WTC11 (cell line): ENCODE measurements around the gene RBCK1. TPM values are rescaled to one million over a fixed set of nuclear protein-coding genes. Genes with fewer than 3 reads are reported as not detected.
"Not testable (repeated sequence)": the region's sequence is repeated elsewhere in the genome, so short reads cannot be mapped to it uniquely, and the experiment has no call there.

ENCODE experiments used
- ATAC-seq: fragments of 200-7000 bp; cut with Tn5 transposase; 2 replicates; pipeline ENCODE4 v1.10.0; 2021; ENCODE audit warnings: mild to moderate bottlenecking, moderate library complexity
- CTCF ChIA-PET: fragments of 300-600 bp; sonication (Branson Sonifier 250); formaldehyde crosslinking; loops from one replicate; lab custom pipeline; 2021; ENCODE audit warnings: antibody characterized with exemption; lab: Charles Lee
- POLR2A ChIA-PET: fragments of 350-600 bp; sonication (Branson Sonifier 250); formaldehyde crosslinking; loops from one replicate; lab custom pipeline; 2021; ENCODE audit warnings: antibody characterized with exemption; lab: Charles Lee
- DNase-seq: peaks from one replicate; pipeline ENCODE4 v3.0.0; 2021; ENCODE audit warnings: low spot score
- H3K27ac Mint-ChIP-seq: 2 replicates; pipeline ENCODE4 v1.8.0; 2021; ENCODE audit warnings: mixed read lengths
- H3K27me3 Mint-ChIP-seq: 2 replicates; pipeline ENCODE4 v1.8.0; 2021; ENCODE audit warnings: low read depth, mild to moderate bottlenecking, moderate library complexity, mixed read lengths
- H3K36me3 Mint-ChIP-seq: 2 replicates; pipeline ENCODE4 v1.8.0; 2021; ENCODE audit warnings: mixed read lengths
- H3K4me1 Mint-ChIP-seq: 2 replicates; pipeline ENCODE4 v1.8.0; 2022; ENCODE audit warnings: mixed read lengths
- H3K4me3 Mint-ChIP-seq: 2 replicates; pipeline ENCODE4 v1.8.0; 2021; ENCODE audit warnings: mild to moderate bottlenecking, moderate library complexity, mixed read lengths
- H3K9me3 Mint-ChIP-seq: 2 replicates; pipeline ENCODE4 v1.8.0; 2021; ENCODE audit warnings: mixed read lengths
- ELF4 ChIP-seq: sonication (generic); formaldehyde crosslinking; IDR thresholded peaks from 2 replicates; pipeline ENCODE4 v1.8.1; 2022; ENCODE audit warnings: low read depth, mild to moderate bottlenecking, moderate library complexity, missing genetic modification reagents
- EMX1 ChIP-seq: fragments of 250-450 bp; sonication (Bioruptor Pico); IDR thresholded peaks from 2 replicates; pipeline ENCODE4 v1.8.0; 2021; ENCODE audit warnings: mild to moderate bottlenecking
- ESRRA ChIP-seq: sonication (generic); formaldehyde crosslinking; IDR thresholded peaks from 2 replicates; pipeline ENCODE4 v1.8.1; 2022; ENCODE audit warnings: mild to moderate bottlenecking, missing genetic modification reagents, borderline replicate concordance
- ETV6 ChIP-seq: sonication (generic); formaldehyde crosslinking; IDR thresholded peaks from 2 replicates; pipeline ENCODE4 v1.8.1; 2022; ENCODE audit warnings: mild to moderate bottlenecking, missing genetic modification reagents
- GTF2I ChIP-seq: fragments of 250-450 bp; sonication (Bioruptor Pico); conservative IDR thresholded peaks from 2 replicates; pipeline ENCODE4 v1.4.0; 2021; ENCODE audit warnings: mild to moderate bottlenecking
- JUN ChIP-seq: sonication (generic); formaldehyde crosslinking; IDR thresholded peaks from 2 replicates; pipeline ENCODE4 v1.8.0; 2023; ENCODE audit warnings: mild to moderate bottlenecking, missing genetic modification reagents
- MXD4 ChIP-seq: fragments of 250-450 bp; sonication (Bioruptor Pico); IDR thresholded peaks from 2 replicates; pipeline ENCODE4 v1.8.0; 2021; ENCODE audit warnings: mild to moderate bottlenecking, moderate library complexity, borderline replicate concordance
- MYBL2 ChIP-seq: sonication (generic); formaldehyde crosslinking; IDR thresholded peaks from 2 replicates; pipeline ENCODE4 v1.8.1; 2023; ENCODE audit warnings: mild to moderate bottlenecking, moderate library complexity, missing genetic modification reagents
- RELA ChIP-seq: sonication (generic); formaldehyde crosslinking; IDR thresholded peaks from 2 replicates; pipeline ENCODE4 v1.8.1; 2022; ENCODE audit warnings: missing genetic modification reagents, mild to moderate bottlenecking, borderline replicate concordance
- SOX15 ChIP-seq: fragments of 250-450 bp; sonication (Bioruptor Pico); IDR thresholded peaks from 2 replicates; pipeline ENCODE4 v1.9.0; 2021; ENCODE audit warnings: mild to moderate bottlenecking
- TEAD4 ChIP-seq: sonication (generic); formaldehyde crosslinking; IDR thresholded peaks from 2 replicates; pipeline ENCODE4 v1.8.0; 2022; ENCODE audit warnings: mild to moderate bottlenecking, missing genetic modification reagents
- total RNA-seq: library from RNA; stranded (reverse); gene quantifications from 3 replicates; pipeline ENCODE4 v1.2.3, GENCODE V29; 2021
- TF ChIP-seq, protein P1 (sequence below): fragments of 250-450 bp; sonication (Bioruptor Pico); conservative IDR thresholded peaks from 2 replicates; pipeline ENCODE4 v1.9.0; 2021; ENCODE audit warnings: mild to moderate bottlenecking
- TF ChIP-seq, protein P2 (sequence below): sonication (generic); formaldehyde crosslinking; IDR thresholded peaks from 2 replicates; pipeline ENCODE4 v1.8.1; 2022; ENCODE audit warnings: mild to moderate bottlenecking, moderate library complexity, missing genetic modification reagents
- TF ChIP-seq, protein P3 (sequence below): sonication (generic); formaldehyde crosslinking; IDR thresholded peaks from 2 replicates; pipeline ENCODE4 v1.8.1; 2022; ENCODE audit warnings: mild to moderate bottlenecking, missing genetic modification reagents, moderate library complexity, borderline replicate concordance
- TF ChIP-seq, protein P4 (sequence below): sonication (generic); formaldehyde crosslinking; IDR thresholded peaks from 2 replicates; pipeline ENCODE4 v1.8.0; 2022; ENCODE audit warnings: mild to moderate bottlenecking, missing genetic modification reagents

The RBCK1 gene
- total RNA-seq, 1 experiment from 2014 or later = 75.2 TPM

- TF ChIP-seq JUN (CRISPR knock-in tag) (no peak), ESRRA (CRISPR knock-in tag) (no peak), EMX1 (CRISPR knock-in tag) (no peak), GTF2I (CRISPR knock-in tag) (no peak), ELF4 (CRISPR knock-in tag) (no peak)
- TF ChIP-seq, protein P1, sequence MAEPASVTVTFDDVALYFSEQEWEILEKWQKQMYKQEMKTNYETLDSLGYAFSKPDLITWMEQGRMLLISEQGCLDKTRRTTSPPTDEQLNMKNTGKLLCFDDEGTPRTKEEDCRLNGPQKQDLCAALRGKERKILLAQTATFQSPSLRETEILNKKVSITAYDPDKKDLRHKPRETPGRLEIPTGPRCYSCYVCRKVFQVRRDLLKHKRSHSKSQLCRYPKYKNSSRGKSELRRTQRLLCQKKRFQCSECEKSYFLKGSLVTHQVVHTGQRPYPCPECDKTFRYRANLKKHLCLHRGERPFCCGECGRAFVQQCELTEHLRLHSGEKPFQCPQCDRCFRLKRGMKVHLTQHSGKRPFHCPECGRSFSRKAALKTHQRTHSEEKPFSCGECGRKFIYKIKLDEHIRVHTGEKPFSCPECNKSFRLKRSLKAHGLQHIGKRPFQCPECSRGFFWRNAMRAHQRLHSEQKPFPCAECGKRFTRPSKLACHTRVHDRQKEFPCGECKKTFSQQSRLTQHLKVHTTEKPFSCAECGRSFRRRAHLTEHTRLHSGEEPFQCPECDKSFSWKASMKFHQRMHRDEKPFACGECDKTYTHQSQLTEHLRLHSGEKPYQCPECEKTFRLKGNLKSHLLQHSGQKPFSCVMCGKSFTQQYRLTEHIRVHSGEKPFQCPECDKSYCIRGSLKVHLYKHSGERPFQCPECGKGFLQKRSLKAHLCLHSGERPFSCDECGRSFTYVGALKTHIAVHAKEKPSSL = no peak
- TF ChIP-seq, protein P2, sequence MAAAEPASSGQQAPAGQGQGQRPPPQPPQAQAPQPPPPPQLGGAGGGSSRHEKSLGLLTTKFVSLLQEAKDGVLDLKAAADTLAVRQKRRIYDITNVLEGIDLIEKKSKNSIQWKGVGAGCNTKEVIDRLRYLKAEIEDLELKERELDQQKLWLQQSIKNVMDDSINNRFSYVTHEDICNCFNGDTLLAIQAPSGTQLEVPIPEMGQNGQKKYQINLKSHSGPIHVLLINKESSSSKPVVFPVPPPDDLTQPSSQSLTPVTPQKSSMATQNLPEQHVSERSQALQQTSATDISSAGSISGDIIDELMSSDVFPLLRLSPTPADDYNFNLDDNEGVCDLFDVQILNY (CRISPR knock-in tag) = no peak
- TF ChIP-seq, protein P3, sequence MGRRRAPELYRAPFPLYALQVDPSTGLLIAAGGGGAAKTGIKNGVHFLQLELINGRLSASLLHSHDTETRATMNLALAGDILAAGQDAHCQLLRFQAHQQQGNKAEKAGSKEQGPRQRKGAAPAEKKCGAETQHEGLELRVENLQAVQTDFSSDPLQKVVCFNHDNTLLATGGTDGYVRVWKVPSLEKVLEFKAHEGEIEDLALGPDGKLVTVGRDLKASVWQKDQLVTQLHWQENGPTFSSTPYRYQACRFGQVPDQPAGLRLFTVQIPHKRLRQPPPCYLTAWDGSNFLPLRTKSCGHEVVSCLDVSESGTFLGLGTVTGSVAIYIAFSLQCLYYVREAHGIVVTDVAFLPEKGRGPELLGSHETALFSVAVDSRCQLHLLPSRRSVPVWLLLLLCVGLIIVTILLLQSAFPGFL = no peak
- no peaks in the 10 kb centered on the region for H3K9me3 Mint-ChIP-seq
- ChIA-PET CTCF (interaction anchor here (5.3 kb wide), 1 partner anchor 22 kb away, joined by 30 read pairs; no protein-coding TSS in a partner anchor), POLR2A (interaction anchor here (0.8 to 1.0 kb wide), 3 partner anchors 9 to 23 kb away, joined by 3 to 4 read pairs (median 4); partner anchors contain the start of gene RBCK1)
- no peak overlapping the region for H3K4me3 Mint-ChIP-seq
- DNase-seq = no peak
- H3K27me3 Mint-ChIP-seq = peaks cover 25% of the 10 kb centered on the region
- 0 out of 2 replicates have a peak, but pooled peaks cover 6% of the 10 kb centered on the region for H3K36me3 Mint-ChIP-seq
- no peaks in the 10 kb centered on the region for H3K4me1 Mint-ChIP-seq
- no peak overlapping the region; the same call in 1 of the 2 replicates for H3K27ac Mint-ChIP-seq
- ATAC-seq = no peak
These were observed 23.4 kb upstream of the RBCK1 start for GRCh38 chr20:384723-385122.

DNA sequence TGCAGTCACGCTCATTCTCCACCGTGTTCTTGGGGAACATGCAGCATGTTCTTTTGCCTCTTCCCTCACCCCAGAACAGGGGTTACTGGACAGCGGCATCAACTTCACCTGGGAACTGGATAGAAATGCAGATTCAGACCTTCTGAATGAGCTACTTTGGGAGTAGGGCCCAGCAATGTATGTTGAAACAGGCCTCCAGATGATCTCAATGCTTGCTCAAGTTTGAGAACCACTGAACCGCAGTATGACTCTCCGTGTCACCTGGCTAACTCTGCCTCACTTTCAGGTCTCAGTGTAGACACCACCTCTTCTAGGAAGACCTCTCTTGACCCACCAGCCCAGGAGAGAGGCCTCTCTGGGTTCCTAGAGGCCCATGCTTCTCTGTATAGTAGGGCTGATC, 22.7 kb upstream of the RBCK1 start:
- ChIA-PET POLR2A (interaction anchor here (0.7 to 1.0 kb wide), 3 partner anchors 9 to 89 kb away, joined by 3 to 5 read pairs (median 4); no protein-coding TSS in a partner anchor), CTCF (interaction anchor here (1.0 kb wide), 1 partner anchor 22 kb away, joined by 3 read pairs; no protein-coding TSS in a partner anchor)
- no peak for ATAC-seq
- Mint-ChIP-seq H3K36me3 (0 out of 2 replicates have a peak, but pooled peaks cover 6% of the 10 kb centered on the region), H3K27me3 (peaks cover 18% of the 10 kb centered on the region), H3K9me3 (no peaks in the 10 kb centered on the region), H3K4me1 (no peaks in the 10 kb centered on the region), H3K27ac (no peak overlapping the region), H3K4me3 (no peak overlapping the region)
- TF ChIP-seq MYBL2 (no peak), SOX15 (no peak), EMX1 (CRISPR knock-in tag) (no peak), ETV6 (no peak), TEAD4 (CRISPR knock-in tag) (no peak), MXD4 (CRISPR knock-in tag) (no peak), RELA (CRISPR knock-in tag) (no peak)
- TF ChIP-seq, protein P4, sequence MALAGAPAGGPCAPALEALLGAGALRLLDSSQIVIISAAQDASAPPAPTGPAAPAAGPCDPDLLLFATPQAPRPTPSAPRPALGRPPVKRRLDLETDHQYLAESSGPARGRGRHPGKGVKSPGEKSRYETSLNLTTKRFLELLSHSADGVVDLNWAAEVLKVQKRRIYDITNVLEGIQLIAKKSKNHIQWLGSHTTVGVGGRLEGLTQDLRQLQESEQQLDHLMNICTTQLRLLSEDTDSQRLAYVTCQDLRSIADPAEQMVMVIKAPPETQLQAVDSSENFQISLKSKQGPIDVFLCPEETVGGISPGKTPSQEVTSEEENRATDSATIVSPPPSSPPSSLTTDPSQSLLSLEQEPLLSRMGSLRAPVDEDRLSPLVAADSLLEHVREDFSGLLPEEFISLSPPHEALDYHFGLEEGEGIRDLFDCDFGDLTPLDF = no peak
- no peak for DNase-seq

- ATAC-seq, H3K4me3 Mint-ChIP-seq, DNase-seq, H3K27ac Mint-ChIP-seq, H3K4me1 Mint-ChIP-seq, H3K9me3 Mint-ChIP-seq, H3K36me3 Mint-ChIP-seq, CTCF ChIA-PET: not testable (repeated sequence)
- POLR2A ChIA-PET = interaction anchor here (0.8 kb wide), 1 partner anchor 14 kb away, joined by 3 read pairs; no protein-coding TSS in a partner anchor
- H3K27me3 Mint-ChIP-seq = peaks cover 16% of the 10 kb centered on the region
These were observed 21.5 kb upstream of the RBCK1 start for GRCh38 chr20:386634-387033.
